Keratinocyte (primary cell): Measurements from ENCODE around the gene SLFN12.

Experiments used
- CTCF ChIP-seq, 3 experiments: IDR thresholded peaks in 1 of 3; conservative IDR thresholded peaks in 1 of 3; optimal IDR thresholded peaks in 1 of 3; 2 replicates in 2 of 3; 3 replicates in 1 of 3; pipeline versions ENCODE3 to v1.5.1; 2011; ENCODE audit warnings: low read length in 3 of 3, mild to moderate bottlenecking in 3 of 3, moderate library complexity in 2 of 3, control low read depth in 1 of 3, inconsistent platforms in 1 of 3; ENCODE audit not compliant: insufficient read depth in 2 of 3; ENCODE audit errors: extremely low read depth in 1 of 3
- EZH2 ChIP-seq: IDR thresholded peaks from one replicate; pipeline ENCODE4 v1.6.1; 2012; ENCODE audit warnings: inconsistent platforms, mild to moderate bottlenecking, low read length, moderate library complexity

DNA sequence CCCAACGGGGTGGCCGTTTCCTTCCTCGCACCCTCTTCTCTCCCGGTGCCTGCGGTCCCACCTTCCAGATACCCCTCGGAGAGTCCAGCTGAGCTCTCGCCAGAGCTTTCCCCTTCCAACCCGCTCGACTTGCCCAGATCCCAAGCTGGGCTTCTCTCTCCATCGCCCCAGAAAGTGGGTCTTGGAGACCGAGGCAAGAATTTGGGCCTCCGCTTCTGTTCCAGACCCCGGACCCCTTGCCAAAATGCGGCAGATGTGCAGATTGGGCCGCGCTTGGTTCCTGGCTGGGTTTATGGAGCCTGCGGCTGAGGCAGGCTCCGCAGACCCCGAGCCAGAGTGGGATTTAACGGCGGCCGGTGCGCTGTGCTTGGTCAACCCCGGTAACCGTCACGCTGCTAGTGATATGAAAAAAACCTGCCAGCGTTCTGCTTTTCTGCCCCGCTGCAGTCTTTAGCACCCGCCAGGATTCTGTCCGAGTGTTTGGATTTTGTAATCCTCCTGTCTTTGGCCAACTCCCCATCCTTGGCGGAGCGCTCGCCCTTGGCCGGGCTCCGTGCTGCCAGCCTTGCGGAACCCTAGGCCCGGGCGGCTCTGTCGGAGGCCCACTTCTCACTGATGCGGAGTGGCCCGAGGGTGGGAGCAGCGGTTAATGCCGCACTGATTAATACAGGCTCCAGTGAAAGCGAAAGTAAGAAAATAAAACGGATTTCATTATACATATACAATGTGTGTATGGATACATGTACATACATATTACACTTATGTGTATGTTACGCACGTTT, 58.1 kb downstream of the SLFN12 start:
- TF ChIP-seq CTCF (optimal IDR thresholded peaks at IDR 0.05 in 1 of 3, IDR thresholded peaks at IDR 0.05 in 1 of 3, conservative IDR thresholded peaks at IDR 0.05 in 1 of 3; ENCODE audit: extremely low read depth in 1 of 3, insufficient read depth in 2 of 3, low read length in 3 of 3) (no peak), EZH2 (no peak)
